A673 (cell line): ENCODE data around the gene FRMD5.

Experiments used
- CTCF ChIP-seq: fragments of 300-800, 200-600 bp; sonication (generic); conservative IDR thresholded peaks from 2 replicates; pipeline ENCODE4 v1.5.1; 2017; ENCODE audit warnings: low read depth, mild to moderate bottlenecking, antibody characterized with exemption, low read length, moderate library complexity, mixed read lengths
- EZH2 ChIP-seq: fragments of 200-600 bp; sonication (generic); IDR thresholded peaks from 2 replicates; pipeline ENCODE4 v1.6.1; 2017; ENCODE audit warnings: borderline replicate concordance, low read depth, mild to moderate bottlenecking, mixed read lengths, antibody characterized with exemption, low read length; ENCODE audit not compliant: poor library complexity, severe bottlenecking

- TF ChIP-seq EZH2 = no peak
- TF ChIP-seq CTCF = no peak
Measured at GRCh38 chr15:43968551-43968950, 226.5 kb downstream of the FRMD5 start.
